D721Med (cell line): ENCODE data around the gene XAB2.
"Not testable (repeated sequence)": the region's sequence is repeated elsewhere in the genome, so short reads cannot be mapped to it uniquely, and the experiment has no call there.

Experiments
- DNase-seq: peaks from one replicate; pipeline ENCODE4 v3.0.0; 2011; ENCODE audit warnings: low spot score; ENCODE audit not compliant: insufficient read length
- FAIRE-seq: peaks from 2 replicates; lab custom pipeline; 2011; peaks lifted over from hg19 to GRCh38; lab: Jason Lieb, UNC
- TF ChIP-seq, protein P1 (sequence below): IDR thresholded peaks from 2 replicates; pipeline ENCODE4 v1.5.1; 2012; ENCODE audit warnings: mild to moderate bottlenecking, control low read depth; ENCODE audit not compliant: insufficient read depth; ENCODE audit errors: missing control alignments

XAB2 gene

DNA sequence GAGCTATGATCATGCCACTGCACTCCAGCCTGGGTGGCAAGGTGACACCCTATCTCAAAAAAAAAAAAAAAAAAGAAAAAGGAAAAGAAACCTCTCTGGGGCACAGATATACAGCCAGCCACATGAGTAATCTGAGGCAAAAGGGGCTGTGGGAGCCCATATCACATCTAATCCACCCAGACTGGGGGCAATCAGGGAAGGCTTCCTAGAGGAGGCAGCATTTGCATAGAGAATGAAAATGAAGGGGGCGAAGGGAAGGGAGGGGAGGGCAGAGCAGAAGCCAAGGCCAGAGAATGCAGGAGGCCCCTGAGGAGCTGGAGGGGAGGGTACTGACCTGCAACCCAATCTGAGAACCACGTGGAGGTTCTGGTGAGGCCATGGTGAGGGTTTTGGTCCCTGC is 20.8 kb upstream of the XAB2 start:
- no peak for FAIRE-seq
- DNase-seq, result no peak
- TF ChIP-seq, protein P1, sequence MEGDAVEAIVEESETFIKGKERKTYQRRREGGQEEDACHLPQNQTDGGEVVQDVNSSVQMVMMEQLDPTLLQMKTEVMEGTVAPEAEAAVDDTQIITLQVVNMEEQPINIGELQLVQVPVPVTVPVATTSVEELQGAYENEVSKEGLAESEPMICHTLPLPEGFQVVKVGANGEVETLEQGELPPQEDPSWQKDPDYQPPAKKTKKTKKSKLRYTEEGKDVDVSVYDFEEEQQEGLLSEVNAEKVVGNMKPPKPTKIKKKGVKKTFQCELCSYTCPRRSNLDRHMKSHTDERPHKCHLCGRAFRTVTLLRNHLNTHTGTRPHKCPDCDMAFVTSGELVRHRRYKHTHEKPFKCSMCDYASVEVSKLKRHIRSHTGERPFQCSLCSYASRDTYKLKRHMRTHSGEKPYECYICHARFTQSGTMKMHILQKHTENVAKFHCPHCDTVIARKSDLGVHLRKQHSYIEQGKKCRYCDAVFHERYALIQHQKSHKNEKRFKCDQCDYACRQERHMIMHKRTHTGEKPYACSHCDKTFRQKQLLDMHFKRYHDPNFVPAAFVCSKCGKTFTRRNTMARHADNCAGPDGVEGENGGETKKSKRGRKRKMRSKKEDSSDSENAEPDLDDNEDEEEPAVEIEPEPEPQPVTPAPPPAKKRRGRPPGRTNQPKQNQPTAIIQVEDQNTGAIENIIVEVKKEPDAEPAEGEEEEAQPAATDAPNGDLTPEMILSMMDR, result no peak

DNA sequence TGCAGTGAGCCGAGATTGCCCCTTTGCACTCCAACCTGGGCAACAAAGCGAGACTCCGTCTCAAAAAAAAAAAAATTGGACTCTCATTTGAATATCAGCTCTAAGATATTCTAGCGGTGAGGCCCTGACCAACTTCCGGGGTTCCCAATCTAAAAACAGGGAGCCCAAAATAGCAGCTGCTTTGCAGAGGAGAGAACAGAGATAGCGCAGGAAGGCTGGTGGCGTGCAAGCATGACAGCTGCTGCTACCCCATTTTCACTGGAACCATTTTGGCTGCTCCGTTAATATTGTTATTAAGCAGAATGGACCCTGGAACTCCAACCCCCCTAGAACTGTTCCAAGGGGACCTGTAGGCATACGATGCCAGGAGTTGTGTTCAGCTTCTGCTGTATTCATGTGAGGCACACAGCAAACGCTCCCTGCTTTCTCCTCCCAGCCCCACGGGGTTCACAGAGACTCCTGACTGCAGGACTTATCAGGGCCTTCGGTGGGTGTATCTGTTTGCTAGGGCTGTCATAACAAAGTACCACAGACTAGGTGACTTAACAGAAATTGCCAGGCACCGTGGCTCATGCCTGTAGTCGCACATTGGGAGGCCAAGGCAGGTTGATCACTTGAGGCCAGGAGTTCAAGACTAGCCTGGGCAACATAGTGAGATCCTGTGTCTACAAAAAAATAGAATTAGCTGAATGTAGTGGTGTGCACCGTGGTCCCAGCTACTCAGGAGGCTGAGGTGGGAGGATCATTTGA is 19.1 kb upstream of the XAB2 start:
- TF ChIP-seq, protein P1, result no peak
- no peak for DNase-seq
- FAIRE-seq, result no peak

DNA sequence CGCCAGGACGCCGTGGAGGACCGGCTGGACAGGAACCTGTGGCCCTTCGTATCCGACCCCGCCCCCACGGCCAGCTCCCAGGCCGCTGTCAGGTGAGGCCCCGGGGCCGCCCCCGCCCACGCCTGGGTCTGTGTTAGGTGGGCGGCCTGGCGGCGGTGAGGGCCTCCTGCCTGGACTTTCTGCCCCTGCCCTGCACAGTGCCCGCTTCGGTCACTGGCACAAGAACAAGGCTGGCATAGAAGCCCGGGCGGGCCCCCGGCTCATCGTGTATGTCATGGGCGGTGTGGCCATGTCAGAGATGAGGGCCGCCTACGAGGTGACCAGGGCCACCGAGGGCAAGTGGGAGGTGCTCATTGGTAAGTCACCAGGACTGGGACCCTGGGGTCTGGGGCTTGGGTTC is 17.8 kb upstream of the XAB2 start:
- TF ChIP-seq, protein P1, result no peak
- no peak for FAIRE-seq
- DNase-seq, result no peak

DNA sequence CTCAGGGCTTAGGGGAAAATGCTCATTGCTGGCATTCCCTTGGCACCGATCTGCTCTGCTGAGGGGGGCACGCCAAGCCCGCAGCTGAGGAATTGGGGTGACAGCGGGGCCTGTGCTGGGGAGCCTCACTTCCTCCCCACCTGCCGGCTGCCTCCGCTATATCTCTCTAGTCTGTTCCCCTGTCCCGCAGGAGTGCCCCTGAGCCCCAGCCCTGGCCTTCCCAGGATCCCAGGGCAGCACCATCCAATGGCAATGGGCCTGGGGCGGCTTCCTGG is 17.0 kb upstream of the XAB2 start:
- TF ChIP-seq, protein P1, result no peak
- no peak for DNase-seq
- FAIRE-seq, result no peak

- TF ChIP-seq, protein P1, result no peak
- DNase-seq, result no peak
- FAIRE-seq, result no peak
Measured at GRCh38 chr19:7645656-7646425, 16.5 kb upstream of the XAB2 start.

- TF ChIP-seq, protein P1, result no peak
- no peak for DNase-seq
- FAIRE-seq, result no peak
Measured at GRCh38 chr19:7645163-7645562, 15.8 kb upstream of the XAB2 start.

DNA sequence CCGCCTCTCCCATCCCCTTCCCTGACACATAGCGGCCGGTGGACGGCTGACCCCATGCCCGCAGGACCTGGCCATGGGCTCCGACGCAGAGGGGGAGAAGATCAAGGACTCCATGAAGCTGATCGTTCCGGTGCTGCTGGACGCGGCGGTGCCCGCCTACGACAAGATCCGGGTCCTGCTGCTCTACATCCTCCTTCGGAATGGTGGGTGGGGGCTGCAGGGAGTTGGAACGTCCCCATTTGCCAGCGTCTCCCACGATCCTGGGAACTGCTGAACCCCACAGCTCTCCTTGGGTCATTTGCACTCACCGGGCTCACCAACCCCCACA is 15.2 kb upstream of the XAB2 start:
- DNase-seq (no peak), FAIRE-seq (no peak)
- TF ChIP-seq, protein P1, result no peak

GRCh38 chr19:7643629-7644549 is 14.5 kb upstream of the XAB2 start:
- DNase-seq, FAIRE-seq: not testable (repeated sequence)
